ENCODE results near the gene CAPN1. TPM values are rescaled to one million over a fixed set of nuclear protein-coding genes. Genes with fewer than 3 reads are reported as not detected.
A peak's percentile ranks its signal among the peaks of the same experiment; 100 is the strongest.

Gene CAPN1
- polyA plus RNA-seq, 2 of the 4 experiments (the other 2 are of a cell fraction) = 63.7 to 93.1 TPM

DNA sequence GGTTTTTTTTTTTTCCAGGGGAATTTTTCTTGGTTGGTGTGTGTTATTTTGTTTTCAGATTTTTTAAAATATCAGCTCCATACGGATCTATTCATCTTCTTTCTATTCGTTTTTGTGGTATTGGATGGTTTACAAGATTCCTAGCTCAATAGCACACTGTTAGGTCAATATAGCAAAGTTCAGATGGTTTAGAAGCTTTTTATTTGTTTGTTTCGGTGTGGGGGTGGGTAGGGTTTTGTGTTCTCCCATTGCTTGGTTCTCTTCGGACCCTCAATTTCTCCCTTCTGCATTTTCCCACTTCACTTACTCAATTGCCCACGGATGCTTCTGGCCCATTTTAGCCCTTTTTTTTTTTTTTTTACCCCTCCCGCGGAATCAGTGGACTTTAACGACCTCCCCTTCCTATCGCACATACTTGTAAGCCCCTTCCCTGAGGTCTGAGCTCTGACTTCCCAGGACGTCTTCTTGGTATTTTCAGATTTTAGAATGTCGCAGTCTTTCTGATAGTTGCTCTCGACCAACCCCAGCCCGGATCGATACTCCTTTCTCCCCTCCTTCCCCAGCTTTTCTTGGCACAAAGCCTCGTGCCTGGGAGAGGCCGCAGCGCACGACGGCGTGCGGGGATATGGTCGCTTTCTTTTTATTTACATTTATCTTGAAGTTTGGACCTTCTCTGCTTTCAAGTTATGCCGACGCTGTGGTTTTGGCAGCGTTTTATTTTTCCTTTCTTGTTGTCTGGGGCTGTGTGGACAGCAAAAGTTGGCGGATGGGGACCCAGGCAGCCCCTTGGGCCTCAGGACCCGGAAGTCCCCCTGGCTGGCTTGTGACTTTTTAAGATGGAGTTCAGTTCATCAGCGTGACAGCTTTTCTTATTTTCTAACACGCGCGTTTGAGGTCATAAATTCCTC, 16.1 kb upstream of the CAPN1 start:
- no peak overlapping the region for H3K4me3 ChIP-seq
- H3K27ac ChIP-seq = peak overlapping the region in 1 of 2 experiments; percentile 25; a peak in 2 of 6 replicates
- no peak for FAIRE-seq
- ChIA-PET POLR2A (interaction anchor here (1.3 kb wide), 1 partner anchor 16 kb away, joined by 5 read pairs; the partner anchor contains the start of gene CAPN1), CTCF (interaction anchor here (0.5 to 1.5 kb wide), 5 partner anchors 8 to 47 kb away, joined by 3 to 5 read pairs (median 3); no protein-coding TSS in a partner anchor)
- H3K9me3 ChIP-seq = no peaks in the 10 kb centered on the region
- 62% methylated on average over 31 of the region's 31 CpGs for WGBS (ENCODE audit: missing lambda C conversion rate)
- H3K4me2 ChIP-seq = peak overlapping the region; percentile 57; the same call in 2 of the 3 replicates
- 0 out of 3 replicates have a peak, but pooled peaks cover 4% of the 10 kb centered on the region for H3K4me1 ChIP-seq
- no peak for TF ChIP-seq HDAC2 (IDR thresholded peaks at IDR 0.05)
- 0 out of 2 replicates have a peak, but pooled peaks have one; percentile 25 for TF ChIP-seq HEYL (CRISPR knock-in tag; IDR thresholded peaks at IDR 0.05)
- TF ChIP-seq BHLHE40 (IDR thresholded peaks at IDR 0.05; ENCODE audit: low read depth, low read length) = no peak
- DNase-seq (ENCODE audit: low read depth in 1 of 2, low spot score in 1 of 2) = no peak
- ATAC-seq = no peak

DNA sequence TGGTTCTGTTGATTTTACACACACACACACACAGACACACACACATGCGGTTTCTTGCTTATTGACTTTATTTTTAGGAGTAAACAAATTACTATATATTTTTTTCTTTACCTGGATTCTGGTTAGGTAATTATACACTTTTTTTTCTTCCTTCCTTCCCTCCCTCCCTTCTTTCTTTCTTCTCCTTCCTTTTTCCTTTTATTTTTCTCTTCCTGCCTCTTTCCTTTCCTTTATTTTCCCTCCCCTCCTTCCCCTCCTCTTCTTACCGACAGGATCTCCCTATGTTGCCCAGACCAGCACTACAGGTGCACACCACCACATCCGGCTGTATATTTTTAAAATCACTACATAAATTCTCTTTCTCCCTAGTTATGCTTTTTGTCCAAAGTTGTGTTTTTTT, 14.8 kb upstream of the CAPN1 start:
- DNase-seq (ENCODE audit: low read depth in 1 of 2, low spot score in 1 of 2) (no peak), ATAC-seq (no peak), FAIRE-seq (no peak)
- TF ChIP-seq CBX8 (IDR thresholded peaks at IDR 0.05) (no peak), HDAC2 (IDR thresholded peaks at IDR 0.05) (no peak), JUNB (IDR thresholded peaks at IDR 0.05) (no peak), NR3C1 (IDR thresholded peaks at IDR 0.05) (no peak), NFE2L2 (conservative IDR thresholded peaks at IDR 0.05; ENCODE audit: low read length) (no peak), HOXA7 (CRISPR knock-in tag; IDR thresholded peaks at IDR 0.05) (no peak), BHLHE40 (IDR thresholded peaks at IDR 0.05; ENCODE audit: low read depth, low read length) (no peak), MAFK (IDR thresholded peaks at IDR 0.05; ENCODE audit: partially characterized antibody) (no peak), JUN (IDR thresholded peaks at IDR 0.05) (no peak), FOSL2 (IDR thresholded peaks at IDR 0.05) (no peak), FOSL2 (CRISPR knock-in tag; IDR thresholded peaks at IDR 0.05) (no peak), POLR2AphosphoS2 (conservative IDR thresholded peaks at IDR 0.05; ENCODE audit: low read length) (no peak), EP300 (IDR thresholded peaks at IDR 0.05) (no peak), FOSB (CRISPR knock-in tag; IDR thresholded peaks at IDR 0.05) (no peak)
- TF ChIP-seq, protein P1, sequence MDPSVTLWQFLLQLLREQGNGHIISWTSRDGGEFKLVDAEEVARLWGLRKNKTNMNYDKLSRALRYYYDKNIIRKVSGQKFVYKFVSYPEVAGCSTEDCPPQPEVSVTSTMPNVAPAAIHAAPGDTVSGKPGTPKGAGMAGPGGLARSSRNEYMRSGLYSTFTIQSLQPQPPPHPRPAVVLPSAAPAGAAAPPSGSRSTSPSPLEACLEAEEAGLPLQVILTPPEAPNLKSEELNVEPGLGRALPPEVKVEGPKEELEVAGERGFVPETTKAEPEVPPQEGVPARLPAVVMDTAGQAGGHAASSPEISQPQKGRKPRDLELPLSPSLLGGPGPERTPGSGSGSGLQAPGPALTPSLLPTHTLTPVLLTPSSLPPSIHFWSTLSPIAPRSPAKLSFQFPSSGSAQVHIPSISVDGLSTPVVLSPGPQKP (IDR thresholded peaks at IDR 0.05; ENCODE audit: low read depth, low read length) = no peak
- TF ChIP-seq, protein P2, sequence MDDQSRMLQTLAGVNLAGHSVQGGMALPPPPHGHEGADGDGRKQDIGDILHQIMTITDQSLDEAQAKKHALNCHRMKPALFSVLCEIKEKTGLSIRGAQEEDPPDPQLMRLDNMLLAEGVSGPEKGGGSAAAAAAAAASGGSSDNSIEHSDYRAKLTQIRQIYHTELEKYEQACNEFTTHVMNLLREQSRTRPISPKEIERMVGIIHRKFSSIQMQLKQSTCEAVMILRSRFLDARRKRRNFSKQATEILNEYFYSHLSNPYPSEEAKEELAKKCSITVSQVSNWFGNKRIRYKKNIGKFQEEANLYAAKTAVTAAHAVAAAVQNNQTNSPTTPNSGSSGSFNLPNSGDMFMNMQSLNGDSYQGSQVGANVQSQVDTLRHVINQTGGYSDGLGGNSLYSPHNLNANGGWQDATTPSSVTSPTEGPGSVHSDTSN (IDR thresholded peaks at IDR 0.05) = no peak
- TF ChIP-seq, protein P3, sequence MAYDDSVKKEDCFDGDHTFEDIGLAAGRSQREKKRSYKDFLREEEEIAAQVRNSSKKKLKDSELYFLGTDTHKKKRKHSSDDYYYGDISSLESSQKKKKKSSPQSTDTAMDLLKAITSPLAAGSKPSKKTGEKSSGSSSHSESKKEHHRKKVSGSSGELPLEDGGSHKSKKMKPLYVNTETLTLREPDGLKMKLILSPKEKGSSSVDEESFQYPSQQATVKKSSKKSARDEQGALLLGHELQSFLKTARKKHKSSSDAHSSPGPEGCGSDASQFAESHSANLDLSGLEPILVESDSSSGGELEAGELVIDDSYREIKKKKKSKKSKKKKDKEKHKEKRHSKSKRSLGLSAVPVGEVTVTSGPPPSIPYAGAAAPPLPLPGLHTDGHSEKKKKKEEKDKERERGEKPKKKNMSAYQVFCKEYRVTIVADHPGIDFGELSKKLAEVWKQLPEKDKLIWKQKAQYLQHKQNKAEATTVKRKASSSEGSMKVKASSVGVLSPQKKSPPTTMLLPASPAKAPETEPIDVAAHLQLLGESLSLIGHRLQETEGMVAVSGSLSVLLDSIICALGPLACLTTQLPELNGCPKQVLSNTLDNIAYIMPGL (CRISPR knock-in tag; IDR thresholded peaks at IDR 0.05; ENCODE audit: borderline replicate concordance) = no peak
- TF ChIP-seq, protein P4, sequence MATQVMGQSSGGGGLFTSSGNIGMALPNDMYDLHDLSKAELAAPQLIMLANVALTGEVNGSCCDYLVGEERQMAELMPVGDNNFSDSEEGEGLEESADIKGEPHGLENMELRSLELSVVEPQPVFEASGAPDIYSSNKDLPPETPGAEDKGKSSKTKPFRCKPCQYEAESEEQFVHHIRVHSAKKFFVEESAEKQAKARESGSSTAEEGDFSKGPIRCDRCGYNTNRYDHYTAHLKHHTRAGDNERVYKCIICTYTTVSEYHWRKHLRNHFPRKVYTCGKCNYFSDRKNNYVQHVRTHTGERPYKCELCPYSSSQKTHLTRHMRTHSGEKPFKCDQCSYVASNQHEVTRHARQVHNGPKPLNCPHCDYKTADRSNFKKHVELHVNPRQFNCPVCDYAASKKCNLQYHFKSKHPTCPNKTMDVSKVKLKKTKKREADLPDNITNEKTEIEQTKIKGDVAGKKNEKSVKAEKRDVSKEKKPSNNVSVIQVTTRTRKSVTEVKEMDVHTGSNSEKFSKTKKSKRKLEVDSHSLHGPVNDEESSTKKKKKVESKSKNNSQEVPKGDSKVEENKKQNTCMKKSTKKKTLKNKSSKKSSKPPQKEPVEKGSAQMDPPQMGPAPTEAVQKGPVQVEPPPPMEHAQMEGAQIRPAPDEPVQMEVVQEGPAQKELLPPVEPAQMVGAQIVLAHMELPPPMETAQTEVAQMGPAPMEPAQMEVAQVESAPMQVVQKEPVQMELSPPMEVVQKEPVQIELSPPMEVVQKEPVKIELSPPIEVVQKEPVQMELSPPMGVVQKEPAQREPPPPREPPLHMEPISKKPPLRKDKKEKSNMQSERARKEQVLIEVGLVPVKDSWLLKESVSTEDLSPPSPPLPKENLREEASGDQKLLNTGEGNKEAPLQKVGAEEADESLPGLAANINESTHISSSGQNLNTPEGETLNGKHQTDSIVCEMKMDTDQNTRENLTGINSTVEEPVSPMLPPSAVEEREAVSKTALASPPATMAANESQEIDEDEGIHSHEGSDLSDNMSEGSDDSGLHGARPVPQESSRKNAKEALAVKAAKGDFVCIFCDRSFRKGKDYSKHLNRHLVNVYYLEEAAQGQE (IDR thresholded peaks at IDR 0.05) = no peak
- Histone ChIP-seq H3K4me1 (0 out of 3 replicates have a peak, but pooled peaks cover 4% of the 10 kb centered on the region), H3K4me3 (no peak overlapping the region), H3K27ac (no peak overlapping the region), H3K4me2 (no peak overlapping the region), H3K9me3 (no peaks in the 10 kb centered on the region)
- ChIA-PET POLR2A (no interaction called here), CTCF (interaction anchor here (1.3 to 1.5 kb wide), 2 partner anchors 9 to 163 kb away, joined by 3 to 4 read pairs; no protein-coding TSS in a partner anchor)
- 88% methylated on average over 3 of the region's 3 CpGs for WGBS (ENCODE audit: missing lambda C conversion rate)

Measured in A549 (cell line).